Stimulated activated CD8-positive, alpha-beta memory T cell treated with anti-CD3 and anti-CD28 coated beads, Interleukin-15, amount 100 ng/mL, for 1 hour (primary cell): ENCODE results near the gene LTBP1.
"Not testable (repeated sequence)": the region's sequence is repeated elsewhere in the genome, so short reads cannot be mapped to it uniquely, and the experiment has no call there.

ENCODE experiments used
- DNase-seq: peaks from one replicate; pipeline ENCODE4 v3.0.0-alpha.2; 2020; ENCODE audit warnings: low read depth

Gene LTBP1

DNA sequence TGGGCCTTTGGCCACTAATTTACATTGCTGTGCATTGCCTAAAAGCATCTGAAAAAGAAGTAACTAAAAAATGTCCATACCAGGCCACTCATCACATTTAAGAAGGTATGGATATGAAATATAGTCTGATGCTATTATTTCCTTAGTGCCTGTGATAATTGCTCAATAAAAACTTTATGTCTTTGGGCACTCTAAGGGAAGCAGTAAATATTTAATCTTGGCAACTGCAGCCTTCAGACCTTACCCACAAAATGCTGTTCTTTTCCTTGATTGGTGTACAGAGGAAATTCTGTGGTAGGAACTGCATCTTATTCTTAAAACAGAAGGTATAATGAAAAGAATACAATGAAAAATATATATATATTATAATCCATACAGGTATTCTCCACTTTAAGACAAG, 403.9 kb downstream of the LTBP1 start:
- no peak for DNase-seq

DNA sequence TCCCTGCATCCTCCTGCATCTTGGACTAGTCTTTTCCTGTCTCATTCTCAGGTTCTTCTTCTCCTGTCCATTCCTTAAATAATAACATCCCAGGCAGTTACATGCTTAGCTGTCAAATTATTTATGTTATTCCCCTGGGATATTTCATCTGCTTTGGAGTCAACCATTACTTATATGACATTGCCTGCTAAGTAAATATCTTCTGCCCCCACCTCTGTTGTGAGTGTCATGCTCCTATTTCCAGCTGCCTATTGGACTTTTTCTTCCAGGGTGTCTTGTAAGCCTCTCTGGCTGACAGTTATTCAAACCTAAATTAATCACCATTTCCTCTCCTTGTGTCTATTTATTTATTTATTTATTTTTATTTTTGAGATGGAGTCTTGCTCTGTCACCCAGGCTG, 405.0 kb downstream of the LTBP1 start:
- DNase-seq: no peak

DNA sequence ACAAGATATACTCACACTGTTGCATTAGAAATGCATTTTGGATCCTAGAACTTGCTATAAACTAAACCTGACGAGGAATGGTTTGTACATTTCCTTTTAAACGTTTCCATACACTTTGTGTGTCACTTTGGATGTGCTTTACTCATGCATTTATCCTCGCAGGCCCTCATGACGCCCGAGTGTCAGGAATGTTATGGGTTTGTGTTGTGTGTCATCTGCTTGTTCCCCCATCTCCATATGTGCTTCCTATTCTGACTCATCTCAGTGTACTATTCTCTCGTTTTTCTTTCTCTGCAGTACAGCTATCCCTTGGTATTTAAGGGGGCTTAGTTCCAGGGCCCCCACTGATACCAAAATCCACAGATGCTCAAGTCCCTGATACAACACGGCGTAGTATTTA, 408.2 kb downstream of the LTBP1 start:
- DNase-seq: no peak

DNA sequence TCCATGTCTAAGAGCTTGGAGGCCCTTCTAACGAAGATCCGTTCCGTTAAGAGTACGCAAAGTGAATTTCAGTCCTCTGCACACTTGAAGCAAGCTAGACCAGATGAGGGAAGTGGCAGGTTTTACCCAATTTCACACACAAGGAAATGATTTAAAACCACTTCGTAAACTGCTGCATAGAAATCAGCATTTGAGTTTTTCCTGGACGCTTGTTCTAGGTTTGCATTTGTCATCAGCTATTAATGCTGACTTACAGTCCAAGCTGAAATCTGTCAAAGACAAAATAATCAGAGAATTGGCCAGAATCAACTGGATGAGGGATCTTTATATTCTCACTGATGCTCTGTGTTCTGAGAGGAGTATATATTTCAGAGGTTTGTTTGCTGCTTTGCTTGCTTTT, 412.1 kb downstream of the LTBP1 start:
- DNase-seq: no peak

DNA sequence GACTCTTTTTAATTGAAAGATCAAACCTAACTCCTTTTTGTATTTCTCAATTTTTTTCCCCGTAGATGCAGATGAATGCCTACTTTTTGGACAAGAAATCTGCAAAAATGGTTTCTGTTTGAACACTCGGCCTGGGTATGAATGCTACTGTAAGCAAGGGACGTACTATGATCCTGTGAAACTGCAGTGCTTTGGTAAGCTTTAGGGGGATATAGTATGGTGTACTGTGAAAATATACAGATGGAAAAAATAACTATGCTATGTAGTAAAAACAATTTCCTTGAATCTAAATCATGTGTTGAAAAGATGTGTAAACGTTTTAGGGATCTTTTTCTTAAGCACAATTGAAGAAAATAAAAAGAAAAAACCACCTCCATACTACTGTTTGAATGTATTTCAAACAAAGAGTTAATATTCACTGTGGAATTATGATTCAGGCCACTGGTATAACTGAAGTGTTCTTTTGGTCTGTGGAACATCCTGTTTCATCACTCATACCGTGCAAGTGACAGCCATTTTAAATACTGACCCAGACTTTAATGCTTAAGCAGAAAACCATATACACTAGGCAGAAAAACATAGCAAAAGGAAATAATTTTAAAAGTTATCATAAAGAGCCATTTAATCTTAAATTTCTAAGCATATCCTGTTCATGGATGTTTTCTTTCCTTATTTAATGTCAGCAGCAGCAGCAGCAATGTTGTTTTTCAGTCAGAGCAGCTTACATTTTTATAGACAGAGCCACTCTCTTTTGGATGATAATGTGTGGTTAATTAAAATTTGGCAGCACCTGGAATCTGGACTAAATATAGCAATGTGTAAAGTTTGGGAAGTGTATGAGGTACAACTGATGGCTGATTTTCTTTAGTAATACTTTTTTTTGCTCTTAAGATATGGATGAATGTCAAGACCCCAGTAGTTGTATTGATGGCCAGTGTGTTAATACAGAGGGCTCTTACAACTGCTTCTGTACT, 416.9 kb downstream of the LTBP1 start:
- no peak for DNase-seq

DNA sequence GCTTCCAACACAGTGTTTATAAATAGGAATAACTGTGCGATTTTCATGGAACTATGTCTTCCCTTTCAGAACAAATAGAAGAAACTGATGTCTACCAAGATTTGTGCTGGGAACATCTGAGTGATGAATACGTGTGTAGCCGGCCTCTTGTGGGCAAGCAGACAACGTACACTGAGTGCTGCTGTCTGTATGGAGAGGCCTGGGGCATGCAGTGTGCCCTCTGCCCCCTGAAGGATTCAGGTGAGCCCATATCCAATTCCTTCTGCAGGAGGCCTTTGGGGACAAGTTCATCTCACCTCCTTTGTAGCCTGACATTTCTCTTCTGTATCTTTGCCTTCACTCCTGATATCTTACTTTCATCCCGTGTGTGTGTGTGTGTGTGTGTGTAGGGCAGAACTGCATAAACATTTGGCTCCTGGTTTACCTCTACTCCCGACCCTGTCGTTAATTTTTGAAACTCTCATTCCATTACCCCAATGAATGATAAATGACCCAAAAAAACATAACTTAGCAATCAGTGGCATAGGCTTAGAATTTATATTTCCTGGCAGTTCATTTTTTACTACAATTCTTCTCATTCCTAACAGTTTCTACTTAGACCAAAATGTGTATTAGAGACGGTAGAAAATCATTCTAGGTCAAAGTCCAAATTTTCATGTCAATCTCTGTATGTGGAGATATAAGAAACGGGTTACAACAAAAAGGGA, 418.7 kb downstream of the LTBP1 start:
- DNase-seq: no peak

DNA sequence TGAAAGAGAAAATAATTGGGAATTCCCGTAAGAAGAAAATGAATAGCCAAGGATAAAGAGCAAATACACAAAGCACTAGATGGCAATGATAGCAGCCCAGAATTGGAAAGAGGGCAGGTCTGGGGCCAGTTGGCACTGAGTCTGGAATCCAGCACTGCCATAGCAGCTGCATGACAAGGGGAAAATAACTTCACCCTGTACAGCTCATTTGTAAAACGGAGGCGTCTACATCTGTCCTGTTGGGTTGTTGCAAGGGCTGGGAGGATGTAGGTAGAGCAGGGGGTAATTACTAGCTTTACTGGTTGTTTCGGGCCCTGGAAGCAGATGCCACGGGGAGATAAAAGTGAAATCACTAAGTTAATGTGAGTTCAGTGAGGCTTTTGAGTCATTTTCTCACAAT, 419.7 kb downstream of the LTBP1 start:
- no peak for DNase-seq

DNA sequence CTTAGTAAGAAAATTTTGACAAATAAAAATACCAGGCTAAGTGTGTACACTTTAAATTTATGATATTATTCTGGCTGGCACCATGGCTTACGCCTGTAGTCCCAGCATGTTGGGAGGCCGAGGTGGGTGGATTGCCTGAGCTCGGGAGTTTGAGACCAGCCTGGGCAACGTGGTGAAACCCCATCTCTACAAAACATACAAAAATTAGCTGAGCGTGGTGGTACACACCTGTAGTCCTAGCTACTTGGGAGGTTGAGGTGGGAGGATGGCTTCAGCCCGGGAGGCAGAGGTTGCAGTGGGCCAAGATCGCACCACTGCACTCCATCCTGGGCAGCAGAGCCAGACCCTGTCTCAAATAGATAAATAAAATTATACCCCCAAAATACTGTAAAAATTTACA, 421.8 kb downstream of the LTBP1 start:
- DNase-seq: not testable (repeated sequence)

DNA sequence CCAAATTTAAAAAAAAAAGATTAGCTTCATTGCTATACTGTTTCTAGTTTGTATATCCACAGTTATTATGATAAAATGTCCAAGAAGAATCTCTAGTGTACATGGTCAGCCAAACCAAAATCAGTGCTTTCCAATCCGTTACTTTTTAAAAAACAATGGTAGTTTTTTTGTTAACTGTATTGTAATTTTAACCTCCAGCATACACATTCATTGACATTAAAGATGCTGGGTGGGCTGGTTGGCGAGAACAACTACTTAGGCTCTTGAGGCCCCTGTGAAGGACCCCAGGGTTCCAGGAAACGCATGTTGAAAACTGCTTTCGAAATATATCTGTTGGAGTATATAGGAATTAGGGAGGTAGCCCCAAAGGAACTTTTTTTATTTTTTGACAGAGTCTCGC, 422.4 kb downstream of the LTBP1 start:
- DNase-seq: no peak

DNA sequence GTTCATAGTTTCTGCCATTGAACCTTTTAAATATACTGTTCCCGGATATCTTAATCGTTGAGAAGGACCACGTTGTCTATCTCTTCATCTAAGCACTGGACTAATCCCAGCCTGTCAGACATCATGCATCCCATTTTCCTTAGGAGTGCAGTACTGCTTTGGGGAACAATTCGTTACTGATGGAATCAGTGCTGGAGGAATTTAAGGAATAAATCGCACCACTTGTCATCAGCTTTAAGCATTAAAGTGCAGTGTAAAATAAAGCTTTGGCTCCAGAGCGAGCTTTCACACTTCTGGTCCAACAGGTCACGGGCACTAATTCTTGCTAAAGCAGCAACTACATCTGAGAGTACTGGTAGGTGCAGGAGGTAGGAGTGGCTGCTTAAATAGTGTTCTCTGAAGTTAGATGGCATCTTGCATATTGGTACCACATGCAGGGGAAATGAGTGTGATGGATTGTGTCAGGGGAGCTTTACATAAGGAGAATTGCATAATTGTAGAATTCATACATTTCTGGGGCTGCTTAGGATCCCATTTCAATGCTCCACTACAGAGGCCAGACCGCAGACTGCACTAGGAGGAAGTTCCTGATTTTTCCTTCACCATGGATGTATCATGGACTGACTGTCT, 424.0 kb downstream of the LTBP1 start:
- DNase-seq: no peak

DNA sequence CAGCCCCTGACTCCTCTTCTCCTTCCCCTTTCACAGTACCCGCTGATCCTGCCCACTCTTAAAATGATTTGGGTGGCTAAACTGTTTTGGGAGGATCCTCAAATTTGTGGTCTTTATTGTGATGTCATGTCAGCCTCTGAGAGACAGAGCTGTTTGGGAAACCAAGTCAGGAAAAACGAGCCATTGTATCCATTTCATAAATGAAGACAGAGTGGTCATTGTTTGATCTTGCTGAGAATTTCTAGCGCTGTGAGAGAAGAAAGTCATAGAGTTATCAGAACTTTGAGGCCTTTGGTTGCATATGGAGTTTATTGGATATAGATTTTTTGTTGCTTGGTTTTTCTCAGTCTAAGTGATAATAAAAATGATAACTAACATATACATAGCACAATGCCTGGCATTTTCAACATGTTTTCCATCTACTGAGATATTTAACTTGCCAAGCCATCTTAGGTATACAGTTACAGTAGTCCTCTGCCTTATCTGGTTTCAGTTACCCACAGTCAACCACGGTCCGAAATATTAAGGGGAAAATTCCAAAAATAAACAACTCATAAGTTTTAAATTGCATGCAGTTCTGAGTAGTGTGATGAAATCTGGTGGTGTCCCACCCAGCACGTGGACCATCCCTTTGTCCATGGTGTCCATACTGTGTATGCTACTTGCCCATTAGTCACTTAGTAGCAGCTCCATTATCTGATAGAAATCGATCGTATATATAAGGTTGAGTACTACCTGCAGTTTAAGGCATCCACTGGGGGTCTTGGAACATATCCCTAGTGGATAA, 424.7 kb downstream of the LTBP1 start:
- DNase-seq: no peak

DNA sequence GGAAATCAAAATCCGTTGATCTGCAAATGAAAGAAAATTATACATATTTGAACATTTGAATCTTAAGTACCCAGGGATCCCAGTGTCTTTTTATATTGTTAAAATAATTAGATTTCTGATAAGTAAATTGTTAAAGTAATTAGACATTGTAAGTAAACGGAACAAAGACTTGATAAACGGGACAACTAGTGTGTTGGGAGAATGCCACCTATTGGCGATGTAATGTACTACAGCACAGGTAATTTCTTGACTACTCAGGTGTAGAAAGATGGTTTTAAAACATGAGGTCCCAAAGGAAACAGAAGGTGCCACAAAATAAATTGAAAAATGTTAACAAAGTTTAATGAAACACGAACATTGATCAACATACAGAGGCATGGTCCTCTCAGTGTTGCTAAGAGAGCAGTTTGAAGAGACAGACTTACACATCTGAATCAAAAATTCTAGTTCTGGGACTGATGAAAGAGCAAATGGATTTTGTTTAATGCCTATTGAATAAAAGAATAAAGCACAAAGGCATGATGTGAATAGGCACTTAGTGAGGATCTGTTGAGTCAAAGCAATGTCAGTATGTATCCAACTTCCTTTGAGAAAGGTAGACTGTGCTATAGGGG, 426.3 kb downstream of the LTBP1 start:
- DNase-seq: no peak

DNA sequence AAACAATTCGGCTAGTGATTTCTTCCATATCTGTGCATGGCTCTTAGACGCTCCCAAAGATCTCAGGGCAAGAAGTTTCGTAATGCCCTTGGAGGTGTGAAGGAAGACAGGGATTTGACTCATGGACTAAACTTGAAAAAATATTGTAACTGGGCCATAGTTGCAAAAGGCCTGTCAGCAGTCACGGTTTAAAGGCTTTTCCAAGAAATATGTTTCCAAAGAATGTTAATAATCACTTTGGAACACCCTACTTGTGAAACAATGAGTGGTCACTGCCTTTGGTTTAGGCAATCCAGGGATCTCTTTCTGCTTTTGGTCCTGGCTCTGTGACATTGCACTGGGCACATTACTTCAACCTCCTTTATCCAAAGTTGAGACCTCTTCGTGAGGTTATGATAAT, 427.2 kb downstream of the LTBP1 start:
- no peak for DNase-seq

DNA sequence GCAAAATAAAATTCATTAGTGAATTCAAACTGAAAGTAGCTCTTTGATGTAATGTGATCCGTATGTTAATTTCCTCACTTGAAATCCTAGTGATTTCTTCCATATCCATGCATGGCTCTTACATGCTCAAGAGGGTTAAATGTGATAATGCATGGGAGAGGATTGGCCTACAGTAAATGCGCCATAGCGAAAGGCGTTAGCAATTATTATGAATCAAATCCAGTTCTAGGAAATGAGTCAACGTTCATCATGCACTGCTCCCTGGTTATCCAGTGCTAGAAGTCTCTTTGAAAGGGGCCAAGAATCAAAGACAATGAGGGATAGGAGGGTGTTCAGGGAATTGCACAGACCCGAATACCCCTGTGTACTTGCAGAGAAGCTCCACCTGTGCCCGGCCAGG, 428.3 kb downstream of the LTBP1 start:
- DNase-seq: no peak

DNA sequence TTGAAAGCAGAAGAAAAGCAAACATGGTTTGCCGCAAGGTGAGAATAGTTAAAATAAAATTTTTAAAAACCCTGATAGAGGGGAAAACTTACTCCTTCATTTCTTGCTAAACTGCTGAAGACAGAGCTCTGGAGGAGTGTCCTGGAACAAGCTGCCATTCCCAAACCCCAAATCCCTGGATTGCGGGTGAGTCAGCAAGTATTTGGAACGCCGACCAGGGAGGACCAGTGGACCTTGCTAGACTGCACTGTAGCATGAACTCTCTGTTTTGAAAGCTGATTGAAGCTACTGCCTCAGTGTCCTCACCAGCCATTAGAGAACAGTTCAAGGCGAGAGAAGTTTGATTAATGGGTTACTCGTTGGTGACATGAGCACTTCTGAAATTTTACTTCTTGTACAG, 430.3 kb downstream of the LTBP1 start:
- DNase-seq: no peak

DNA sequence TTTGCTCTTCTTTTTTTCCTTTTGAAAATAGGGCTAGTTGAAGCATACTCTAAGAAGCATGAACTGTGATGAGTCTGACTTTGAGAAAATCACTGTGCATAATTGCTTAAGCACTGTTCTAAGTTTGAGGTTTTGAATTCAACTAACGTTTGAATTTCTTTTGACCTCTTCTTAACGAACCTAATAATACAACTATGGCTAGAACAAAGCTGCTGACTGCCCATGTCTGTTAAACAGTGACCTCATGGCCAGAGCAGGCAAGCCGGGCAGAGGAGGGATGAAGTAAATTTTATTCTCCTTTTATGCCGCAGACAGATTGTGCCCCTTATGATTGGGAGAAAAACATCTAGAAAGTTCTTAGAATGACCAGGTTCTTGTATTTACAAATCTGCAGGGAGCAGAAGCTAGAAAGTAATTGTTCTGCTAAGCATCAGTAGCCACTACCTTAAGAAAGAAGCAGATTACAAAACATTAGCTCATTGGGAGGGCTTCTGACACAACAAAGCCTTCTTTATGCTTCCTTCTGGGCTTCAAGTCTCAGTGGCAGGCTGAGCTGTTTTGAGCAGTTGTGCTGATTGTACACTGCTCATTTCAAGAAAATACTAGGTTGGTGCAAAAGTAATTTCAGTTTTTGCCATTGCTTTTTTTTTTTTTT, 431.9 kb downstream of the LTBP1 start:
- no peak for DNase-seq

DNA sequence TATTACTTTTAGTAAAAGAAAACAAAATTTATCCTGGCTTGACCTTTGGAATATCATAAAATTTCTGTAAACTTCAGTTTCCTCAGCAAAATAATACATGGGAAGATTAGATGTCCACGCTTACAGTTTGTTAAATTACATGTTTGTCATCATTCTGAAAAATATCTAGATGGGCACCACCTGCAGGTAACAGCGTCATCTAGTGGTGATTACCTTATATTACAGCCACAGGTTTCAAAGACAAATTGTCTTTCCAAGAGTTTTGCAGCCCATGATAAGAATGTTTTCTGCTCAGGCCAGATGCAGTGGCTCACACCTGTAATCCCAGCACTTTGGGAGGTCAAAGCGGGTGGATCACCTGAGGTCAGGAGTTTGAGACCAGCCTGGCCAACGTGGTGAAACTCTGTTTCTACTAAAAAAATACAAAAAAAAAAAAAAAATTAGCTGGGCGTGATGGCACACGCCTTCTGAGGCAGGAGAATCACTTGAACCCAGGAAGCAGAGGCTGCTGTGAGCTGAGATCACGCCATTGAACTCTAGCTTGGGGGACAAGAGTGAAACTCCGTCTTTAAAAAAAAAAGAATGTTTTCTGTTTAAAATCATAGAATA, 433.4 kb downstream of the LTBP1 start:
- no peak for DNase-seq

DNA sequence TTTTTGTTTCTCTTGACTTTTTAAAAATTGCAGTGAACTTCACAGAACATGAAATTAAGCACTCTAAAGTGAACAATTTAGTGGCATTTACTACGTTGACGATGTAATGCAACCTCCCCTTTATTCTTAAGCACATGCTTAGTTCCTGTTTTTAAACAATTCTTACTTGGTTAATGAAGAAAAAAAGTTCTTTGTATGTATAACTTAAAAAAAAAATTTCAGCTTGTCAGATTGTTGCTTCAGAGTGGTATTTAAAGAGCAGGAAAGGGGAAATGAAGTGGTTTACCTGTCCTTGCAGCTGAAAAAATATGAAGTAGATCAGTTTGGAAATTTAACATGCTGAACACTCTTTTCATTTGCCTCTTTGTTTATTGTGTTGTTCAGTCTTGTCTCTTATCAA, 434.0 kb downstream of the LTBP1 start:
- DNase-seq: no peak

DNA sequence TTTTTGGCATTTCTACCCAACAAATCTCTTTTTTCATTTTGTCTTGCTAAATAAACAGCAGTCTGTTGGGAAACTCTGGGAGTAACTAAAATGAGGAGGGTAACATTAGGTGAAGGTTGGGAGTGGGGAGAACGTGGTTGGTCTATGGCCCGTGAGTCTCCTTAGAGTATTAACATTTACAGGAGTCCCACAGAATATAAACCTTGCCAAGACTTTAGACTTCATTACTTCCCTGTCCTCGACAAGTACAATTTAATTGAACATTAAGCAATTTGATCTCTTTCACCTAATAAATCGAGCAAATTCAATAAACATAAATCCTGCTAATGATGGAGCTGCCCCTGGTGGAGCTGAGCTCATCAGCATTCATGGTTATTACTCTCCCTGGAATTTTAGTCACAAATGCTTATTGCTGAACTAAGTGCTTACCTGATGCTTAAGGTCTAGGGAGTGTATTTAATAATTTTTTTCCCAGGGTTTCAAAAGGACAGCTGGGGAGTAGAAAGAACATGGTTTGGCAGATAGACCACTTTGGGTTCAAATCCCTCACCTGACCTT, 434.6 kb downstream of the LTBP1 start:
- DNase-seq: no peak

DNA sequence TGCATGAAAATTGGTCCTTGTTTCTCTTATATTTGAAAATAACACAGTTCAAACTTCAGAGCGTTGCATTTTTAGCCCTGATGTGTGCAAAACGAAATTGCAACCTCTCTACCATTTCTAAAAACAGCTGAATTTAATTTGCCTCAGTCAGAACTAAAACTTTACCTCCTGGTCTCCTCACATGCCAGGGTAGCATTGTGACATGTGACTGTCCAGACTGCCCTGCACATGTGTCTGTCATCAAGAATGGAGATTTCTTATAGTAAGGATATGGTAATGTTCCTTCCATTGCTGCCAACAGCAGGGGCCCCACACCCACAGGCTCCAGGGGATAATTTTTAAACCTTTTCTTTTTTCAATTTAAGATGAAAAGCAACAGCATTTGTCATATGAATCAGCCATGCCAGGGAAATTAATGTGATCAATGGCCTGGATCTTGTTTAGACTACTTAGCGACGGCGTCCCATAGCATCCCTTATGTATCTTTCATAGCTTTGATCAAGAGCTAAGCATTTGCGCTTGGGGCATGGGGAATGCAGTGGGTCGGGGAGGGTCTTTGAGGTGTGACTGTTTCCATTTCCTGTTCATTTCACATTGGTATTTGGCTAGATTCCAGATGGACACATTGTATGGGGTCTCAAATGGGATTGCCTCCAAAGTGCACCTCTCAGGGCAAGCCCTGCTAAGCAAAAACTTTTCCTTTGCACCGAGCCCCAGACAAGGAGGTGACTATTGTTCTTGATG, 437.3 kb downstream of the LTBP1 start:
- no peak for DNase-seq
